Liver (tissue), 9 donors: ENCODE measurements around the gene HOOK1. TPM values are rescaled to one million over a fixed set of nuclear protein-coding genes. Genes with fewer than 3 reads are reported as not detected.
A peak's percentile ranks its signal among the peaks of the same experiment; 100 is the strongest.

Experiments
- DNase-seq: peaks from one replicate; pipeline ENCODE4 v3.0.0-alpha.2; 2017; ENCODE audit warnings: low spot score
- H3K27ac ChIP-seq, 2 donors: one replicate each; pipeline ENCODE4 v1.7.0; 2013; ENCODE audit warnings: inconsistent platforms in 2 of 2, low read length in 2 of 2, control low read depth in 1 of 2, low read depth in 1 of 2, mild to moderate bottlenecking in 1 of 2
- H3K27me3 ChIP-seq, 4 donors: one replicate each; pipeline versions ENCODE4 v1.6.1 to v1.7.0; 2013; ENCODE audit warnings: low read length in 3 of 4, inconsistent platforms in 1 of 4, mild to moderate bottlenecking in 1 of 4, moderate library complexity in 1 of 4; ENCODE audit not compliant: control insufficient read depth in 4 of 4, insufficient read depth in 4 of 4
- H3K36me3 ChIP-seq, 4 donors: one replicate each; pipeline versions ENCODE4 v1.6.1 to v1.7.0; 2013; ENCODE audit warnings: low read length in 3 of 4, mild to moderate bottlenecking in 3 of 4, low read depth in 1 of 4, moderate library complexity in 1 of 4; ENCODE audit not compliant: control insufficient read depth in 4 of 4, insufficient read depth in 3 of 4
- H3K4me1 ChIP-seq, 4 donors: one replicate each; pipeline versions ENCODE4 v1.6.1 to v1.7.0; 2013; ENCODE audit warnings: low read length in 3 of 4, mild to moderate bottlenecking in 3 of 4, moderate library complexity in 1 of 4; ENCODE audit not compliant: control insufficient read depth in 4 of 4, insufficient read depth in 4 of 4
- H3K4me3 ChIP-seq, 3 donors: one replicate each; pipeline versions ENCODE4 v1.6.1 to v1.7.0; 2013; ENCODE audit warnings: low read length in 3 of 3, control low read depth in 1 of 3, low read depth in 1 of 3, mild to moderate bottlenecking in 1 of 3
- H3K9ac ChIP-seq, 2 donors: one replicate each; pipeline ENCODE4 v1.7.0; 2013; ENCODE audit warnings: low read length in 2 of 2, mild to moderate bottlenecking in 2 of 2, moderate library complexity in 2 of 2, control low read depth in 1 of 2, low read depth in 1 of 2
- H3K9me3 ChIP-seq, 4 donors: one replicate each; pipeline versions ENCODE4 v1.6.1 to v1.7.0; 2013; ENCODE audit warnings: low read length in 3 of 4; ENCODE audit not compliant: control insufficient read depth in 4 of 4
- EGR1 ChIP-seq, 2 donors: IDR thresholded peaks; 2 replicates each; pipeline ENCODE4 v1.6.1; 2016 to 2018; ENCODE audit warnings: antibody characterized with exemption in 2 of 2, low read depth in 2 of 2
- FOXA1 ChIP-seq: IDR thresholded peaks from 2 replicates; pipeline ENCODE4 v1.6.1; 2016; ENCODE audit warnings: antibody characterized with exemption
- FOXA2 ChIP-seq: IDR thresholded peaks from 2 replicates; pipeline ENCODE4 v1.6.1; 2016; ENCODE audit warnings: antibody characterized with exemption
- HNF4G ChIP-seq: IDR thresholded peaks from 2 replicates; pipeline ENCODE4 v1.6.1; 2016; ENCODE audit warnings: antibody characterized with exemption
- JUND ChIP-seq, 2 donors: IDR thresholded peaks; 2 replicates each; pipeline ENCODE4 v1.6.1; 2016; ENCODE audit warnings: antibody characterized with exemption in 2 of 2
- RAD21 ChIP-seq, 2 donors: IDR thresholded peaks; 2 replicates each; pipeline ENCODE4 v1.6.1; 2016; ENCODE audit warnings: antibody characterized with exemption in 2 of 2, mild to moderate bottlenecking in 2 of 2
- SP1 ChIP-seq: IDR thresholded peaks from 2 replicates; pipeline ENCODE4 v1.6.1; 2018; ENCODE audit warnings: antibody characterized with exemption, mild to moderate bottlenecking
- TAF1 ChIP-seq: conservative IDR thresholded peaks from 2 replicates; pipeline ENCODE4 v1.6.1; 2016; ENCODE audit warnings: antibody characterized with exemption, mild to moderate bottlenecking
- YY1 ChIP-seq: IDR thresholded peaks from 2 replicates; pipeline ENCODE4 v1.6.1; 2016; ENCODE audit warnings: antibody characterized with exemption, mild to moderate bottlenecking
- WGBS: extraction: QIAGEN DNeasy Blood & Tissue Kit; methylation state at CpG from one replicate; pipeline ENCODE4 v1.1.7; 2013; 5-methylcytosine and 5-hydroxymethylcytosine counted together
- polyA plus RNA-seq, 2 donors: library from polyadenylated mRNA; stranded (reverse) in 1 of 2; unstranded in 1 of 2; fragments of 200-250 nt in 1 of 2; fragments of >200 nt in 1 of 2; fragmentation: Nextera tagmentation in 1 of 2; extraction: Ambion mirVana in 1 of 2; gene quantifications; one replicate each; pipeline versions ENCODE4 v1.2.1 to v1.2.3, GENCODE V29; 2013 to 2015
- total RNA-seq, 2 donors: library from RNA; depleted of rRNA; stranded (reverse); fragments of >200 nt; gene quantifications; one replicate each; pipeline ENCODE4 v1.2.3, GENCODE V29; 2014
- TF ChIP-seq, protein P1 (sequence below): fragments of 150-350 bp; IDR thresholded peaks from 2 replicates; pipeline ENCODE4 v1.5.1; 2017; ENCODE audit warnings: improper control_type of control experiment, low read depth, low read length; ENCODE audit not compliant: missing input control
- TF ChIP-seq, protein P2 (sequence below): IDR thresholded peaks from 2 replicates; pipeline ENCODE4 v1.6.1; 2016; ENCODE audit warnings: antibody characterized with exemption
- TF ChIP-seq, protein P3 (sequence below): IDR thresholded peaks from 2 replicates; pipeline ENCODE4 v1.6.1; 2016; ENCODE audit warnings: antibody characterized with exemption, mild to moderate bottlenecking
- donor health status: healthy.
- donor health status: healthy.
- donor health status: healthy.
- donor health status: healthy.
- donor health status: healthy.

Gene HOOK1
- total and polyA plus RNA-seq, 4 donors: 10.3 to 33.4 (median 17.5) TPM

DNA sequence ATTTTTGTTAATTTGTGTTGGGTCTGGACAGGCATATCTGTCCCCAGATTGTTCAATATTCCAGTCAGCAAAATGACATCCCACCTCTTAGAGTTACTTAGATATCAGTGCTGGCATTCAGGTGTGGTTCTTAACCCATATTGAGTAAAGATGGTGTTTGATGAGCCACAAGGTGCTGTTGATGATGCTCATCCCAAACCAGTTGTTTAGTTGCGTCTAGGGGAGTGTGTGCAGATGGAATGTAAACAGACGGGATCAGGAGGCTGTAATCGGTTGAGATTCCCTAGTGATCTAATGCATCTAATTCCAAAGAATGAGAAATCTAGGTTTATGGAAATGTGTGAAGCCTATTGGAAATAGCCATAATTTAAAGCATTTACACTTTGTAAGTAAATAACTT lies 1.1 kb downstream of the HOOK1 start:
- no peak for TF ChIP-seq EGR1 (IDR thresholded peaks at IDR 0.05; ENCODE audit: low read depth in 2 of 2)
- no peak for TF ChIP-seq SP1
- TF ChIP-seq, protein P1, sequence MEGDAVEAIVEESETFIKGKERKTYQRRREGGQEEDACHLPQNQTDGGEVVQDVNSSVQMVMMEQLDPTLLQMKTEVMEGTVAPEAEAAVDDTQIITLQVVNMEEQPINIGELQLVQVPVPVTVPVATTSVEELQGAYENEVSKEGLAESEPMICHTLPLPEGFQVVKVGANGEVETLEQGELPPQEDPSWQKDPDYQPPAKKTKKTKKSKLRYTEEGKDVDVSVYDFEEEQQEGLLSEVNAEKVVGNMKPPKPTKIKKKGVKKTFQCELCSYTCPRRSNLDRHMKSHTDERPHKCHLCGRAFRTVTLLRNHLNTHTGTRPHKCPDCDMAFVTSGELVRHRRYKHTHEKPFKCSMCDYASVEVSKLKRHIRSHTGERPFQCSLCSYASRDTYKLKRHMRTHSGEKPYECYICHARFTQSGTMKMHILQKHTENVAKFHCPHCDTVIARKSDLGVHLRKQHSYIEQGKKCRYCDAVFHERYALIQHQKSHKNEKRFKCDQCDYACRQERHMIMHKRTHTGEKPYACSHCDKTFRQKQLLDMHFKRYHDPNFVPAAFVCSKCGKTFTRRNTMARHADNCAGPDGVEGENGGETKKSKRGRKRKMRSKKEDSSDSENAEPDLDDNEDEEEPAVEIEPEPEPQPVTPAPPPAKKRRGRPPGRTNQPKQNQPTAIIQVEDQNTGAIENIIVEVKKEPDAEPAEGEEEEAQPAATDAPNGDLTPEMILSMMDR: no peak
- no peak for TF ChIP-seq HNF4G
- TF ChIP-seq, protein P2, sequence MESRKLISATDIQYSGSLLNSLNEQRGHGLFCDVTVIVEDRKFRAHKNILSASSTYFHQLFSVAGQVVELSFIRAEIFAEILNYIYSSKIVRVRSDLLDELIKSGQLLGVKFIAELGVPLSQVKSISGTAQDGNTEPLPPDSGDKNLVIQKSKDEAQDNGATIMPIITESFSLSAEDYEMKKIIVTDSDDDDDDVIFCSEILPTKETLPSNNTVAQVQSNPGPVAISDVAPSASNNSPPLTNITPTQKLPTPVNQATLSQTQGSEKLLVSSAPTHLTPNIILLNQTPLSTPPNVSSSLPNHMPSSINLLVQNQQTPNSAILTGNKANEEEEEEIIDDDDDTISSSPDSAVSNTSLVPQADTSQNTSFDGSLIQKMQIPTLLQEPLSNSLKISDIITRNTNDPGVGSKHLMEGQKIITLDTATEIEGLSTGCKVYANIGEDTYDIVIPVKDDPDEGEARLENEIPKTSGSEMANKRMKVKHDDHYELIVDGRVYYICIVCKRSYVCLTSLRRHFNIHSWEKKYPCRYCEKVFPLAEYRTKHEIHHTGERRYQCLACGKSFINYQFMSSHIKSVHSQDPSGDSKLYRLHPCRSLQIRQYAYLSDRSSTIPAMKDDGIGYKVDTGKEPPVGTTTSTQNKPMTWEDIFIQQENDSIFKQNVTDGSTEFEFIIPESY: no peak
- peak; percentile 32 for TF ChIP-seq FOXA2
- H3K9ac ChIP-seq: peak overlapping the region; percentile 29 to 71
- no peaks in the 10 kb centered on the region for H3K27me3 ChIP-seq
- WGBS: 20% methylated on average over 3 of the region's 3 CpGs
- peaks cover 5 to 41% (median 15%) of the 10 kb centered on the region in 4 donors for H3K4me1 ChIP-seq
- DNase-seq: no peak
- H3K27ac ChIP-seq: peak overlapping the region; percentile 97
- no peaks in the 10 kb centered on the region for H3K36me3 ChIP-seq
- no peaks in the 10 kb centered on the region for H3K9me3 ChIP-seq
- H3K4me3 ChIP-seq: peak overlapping the region; percentile 62 to 80 (median 79)

DNA sequence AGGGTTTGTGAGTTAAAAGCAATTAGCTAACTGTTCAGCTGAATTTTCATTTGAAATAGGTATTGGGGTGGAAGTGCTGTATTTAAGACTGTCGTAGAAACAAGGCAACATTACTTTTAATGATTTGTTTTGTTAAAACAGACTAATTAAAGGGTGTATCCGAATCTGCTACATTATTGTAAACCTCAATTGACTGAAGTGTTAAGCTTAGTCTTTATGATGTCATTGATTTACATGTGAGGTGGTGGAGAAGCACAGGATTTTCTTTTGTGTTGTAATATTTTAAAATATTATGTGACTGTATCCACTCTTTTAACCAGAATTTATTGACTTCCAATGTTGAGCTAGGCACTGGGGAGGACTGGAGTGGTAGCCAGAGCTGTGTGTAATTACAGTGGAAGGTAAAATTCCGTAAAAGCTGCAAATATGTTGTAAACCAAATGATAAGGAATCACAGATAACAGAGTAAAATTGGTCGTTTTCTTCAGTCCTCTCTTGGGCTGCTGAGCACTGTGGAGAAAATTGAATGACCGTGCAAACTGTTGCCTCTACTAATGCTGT lies 1.6 kb downstream of the HOOK1 start:
- Histone ChIP-seq H3K9ac (no peak overlapping the region), H3K27me3 (no peaks in the 10 kb centered on the region), H3K4me1 (peaks cover 5 to 41% (median 15%) of the 10 kb centered on the region in 4 donors), H3K9me3 (no peaks in the 10 kb centered on the region), H3K4me3 (peak overlapping the region in 1 of 3 donors; percentile 62), H3K27ac (no peak overlapping the region), H3K36me3 (no peaks in the 10 kb centered on the region)
- TF ChIP-seq JUND (IDR thresholded peaks at IDR 0.05) (no peak), SP1 (no peak), FOXA2 (no peak), TAF1 (no peak), YY1 (no peak), RAD21 (IDR thresholded peaks at IDR 0.05) (no peak), FOXA1 (no peak)
- TF ChIP-seq, protein P3, sequence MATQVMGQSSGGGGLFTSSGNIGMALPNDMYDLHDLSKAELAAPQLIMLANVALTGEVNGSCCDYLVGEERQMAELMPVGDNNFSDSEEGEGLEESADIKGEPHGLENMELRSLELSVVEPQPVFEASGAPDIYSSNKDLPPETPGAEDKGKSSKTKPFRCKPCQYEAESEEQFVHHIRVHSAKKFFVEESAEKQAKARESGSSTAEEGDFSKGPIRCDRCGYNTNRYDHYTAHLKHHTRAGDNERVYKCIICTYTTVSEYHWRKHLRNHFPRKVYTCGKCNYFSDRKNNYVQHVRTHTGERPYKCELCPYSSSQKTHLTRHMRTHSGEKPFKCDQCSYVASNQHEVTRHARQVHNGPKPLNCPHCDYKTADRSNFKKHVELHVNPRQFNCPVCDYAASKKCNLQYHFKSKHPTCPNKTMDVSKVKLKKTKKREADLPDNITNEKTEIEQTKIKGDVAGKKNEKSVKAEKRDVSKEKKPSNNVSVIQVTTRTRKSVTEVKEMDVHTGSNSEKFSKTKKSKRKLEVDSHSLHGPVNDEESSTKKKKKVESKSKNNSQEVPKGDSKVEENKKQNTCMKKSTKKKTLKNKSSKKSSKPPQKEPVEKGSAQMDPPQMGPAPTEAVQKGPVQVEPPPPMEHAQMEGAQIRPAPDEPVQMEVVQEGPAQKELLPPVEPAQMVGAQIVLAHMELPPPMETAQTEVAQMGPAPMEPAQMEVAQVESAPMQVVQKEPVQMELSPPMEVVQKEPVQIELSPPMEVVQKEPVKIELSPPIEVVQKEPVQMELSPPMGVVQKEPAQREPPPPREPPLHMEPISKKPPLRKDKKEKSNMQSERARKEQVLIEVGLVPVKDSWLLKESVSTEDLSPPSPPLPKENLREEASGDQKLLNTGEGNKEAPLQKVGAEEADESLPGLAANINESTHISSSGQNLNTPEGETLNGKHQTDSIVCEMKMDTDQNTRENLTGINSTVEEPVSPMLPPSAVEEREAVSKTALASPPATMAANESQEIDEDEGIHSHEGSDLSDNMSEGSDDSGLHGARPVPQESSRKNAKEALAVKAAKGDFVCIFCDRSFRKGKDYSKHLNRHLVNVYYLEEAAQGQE: no peak
- TF ChIP-seq, protein P1: no peak
- DNase-seq: no peak
- 41% methylated on average over 5 of the region's 5 CpGs for WGBS
